IMR-90 (cell line): ENCODE results near the gene RSRC1. TPM values are rescaled to one million over a fixed set of nuclear protein-coding genes. Genes with fewer than 3 reads are reported as not detected.
A peak's percentile ranks its signal among the peaks of the same experiment; 100 is the strongest.

ENCODE experiments used
- ATAC-seq: fragments of 200-7000 bp; cut with Tn5 transposase; 2 replicates; pipeline ENCODE4 v1.9.1; 2020; ENCODE audit warnings: low read depth, mild to moderate bottlenecking, moderate library complexity
- BruUV-seq: library from RNA; stranded (reverse); fragments of 400-500 nt; replicated peaks from 2 replicates; lab custom pipeline; 2021; lab: Mats Ljungman, UMichigan
- CTCF ChIA-PET: fragments of 300-600 bp; formaldehyde crosslinking; extraction: SDS; loops from one replicate; lab custom pipeline; 2021; ENCODE audit warnings: antibody characterized with exemption; lab: Yijun Ruan, JAX
- POLR2A ChIA-PET: fragments of 300-600 bp; sonication (Branson Sonifier 250); formaldehyde crosslinking; loops from one replicate; lab custom pipeline; 2022; ENCODE audit warnings: antibody characterized with exemption; ENCODE audit not compliant: unreplicated experiment; lab: Charles Lee
- DNase-seq: peaks from one replicate; pipeline ENCODE4 v3.0.0; 2013
- H2AFZ ChIP-seq: replicated peaks from 2 replicates; pipeline ENCODE3; 2013; ENCODE audit warnings: low read length, mild to moderate bottlenecking; ENCODE audit not compliant: poor library complexity
- H2AK5ac ChIP-seq: 2 replicates; pipeline ENCODE4 v1.6.1; 2013; ENCODE audit warnings: low read depth, low read length, inconsistent platforms
- H2AK9ac ChIP-seq: replicated peaks from 2 replicates; pipeline ENCODE3; 2013; ENCODE audit warnings: mild to moderate bottlenecking, low read depth, low read length, moderate library complexity; ENCODE audit not compliant: poor library complexity
- H2BK120ac ChIP-seq: 2 replicates; pipeline ENCODE4 v1.6.1; 2013; ENCODE audit warnings: low read depth, low read length, inconsistent platforms
- H2BK15ac ChIP-seq: 3 replicates; pipeline ENCODE4 v1.6.1; 2013; ENCODE audit warnings: low read depth, low read length, inconsistent platforms
- H2BK20ac ChIP-seq: 2 replicates; pipeline ENCODE4 v1.6.1; 2013; ENCODE audit warnings: low read depth, mild to moderate bottlenecking, inconsistent platforms, low read length, moderate library complexity
- H2BK5ac ChIP-seq: 2 replicates; pipeline ENCODE4 v1.6.1; 2013; ENCODE audit warnings: mild to moderate bottlenecking, low read depth, low read length, inconsistent platforms; ENCODE audit not compliant: poor library complexity, severe bottlenecking
- H3K14ac ChIP-seq: replicated peaks from 2 replicates; pipeline ENCODE4 v1.6.1; 2013; ENCODE audit warnings: low read depth, low read length, inconsistent platforms
- H3K18ac ChIP-seq: 2 replicates; pipeline ENCODE4 v1.6.1; 2013; ENCODE audit warnings: low read depth, low read length, control low read depth
- H3K23ac ChIP-seq: 2 replicates; pipeline ENCODE4 v1.6.1; 2013; ENCODE audit warnings: low read depth, low read length, inconsistent platforms
- H3K27ac ChIP-seq: 2 replicates; pipeline ENCODE4 v1.5.1; 2013; ENCODE audit warnings: mild to moderate bottlenecking, control low read depth, low read length; ENCODE audit not compliant: insufficient read depth
- H3K27me3 ChIP-seq: 2 replicates; pipeline ENCODE4 v1.6.1; 2013; ENCODE audit warnings: low read length; ENCODE audit not compliant: control insufficient read depth, insufficient read depth
- H3K36me3 ChIP-seq: 2 replicates; pipeline ENCODE4 v1.6.1; 2013; ENCODE audit warnings: low read length, mixed read lengths; ENCODE audit not compliant: control insufficient read depth, insufficient read depth
- H3K4ac ChIP-seq: 2 replicates; pipeline ENCODE4 v1.6.1; 2013; ENCODE audit warnings: low read depth, low read length, inconsistent platforms
- H3K4me1 ChIP-seq: 2 replicates; pipeline ENCODE4 v1.6.1; 2013; ENCODE audit warnings: low read length, mixed read lengths; ENCODE audit not compliant: control insufficient read depth, insufficient read depth
- H3K4me2 ChIP-seq: 2 replicates; pipeline ENCODE4 v1.6.1; 2013; ENCODE audit warnings: low read depth, mild to moderate bottlenecking, control low read depth, low read length, moderate library complexity
- H3K4me3 ChIP-seq: 2 replicates; pipeline ENCODE4 v1.5.1; 2013; ENCODE audit warnings: low read depth, mild to moderate bottlenecking, control low read depth, low read length, moderate library complexity; ENCODE audit not compliant: insufficient read depth
- H3K56ac ChIP-seq: 2 replicates; pipeline ENCODE4 v1.6.1; 2013; ENCODE audit warnings: low read length, inconsistent platforms; ENCODE audit not compliant: insufficient read depth; ENCODE audit errors: extremely low read depth
- H3K79me1 ChIP-seq, 2 experiments: 2 replicates each; pipeline ENCODE4 v1.6.1; 2013; ENCODE audit warnings: low read length in 2 of 2, inconsistent platforms in 1 of 2, low read depth in 1 of 2
- H3K9ac ChIP-seq: 2 replicates; pipeline ENCODE4 v1.6.1; 2013; ENCODE audit warnings: low read depth, low read length, control low read depth
- H3K9me1 ChIP-seq: 2 replicates; pipeline ENCODE4 v1.6.1; 2013; ENCODE audit warnings: low read length, inconsistent platforms; ENCODE audit not compliant: insufficient read depth
- H3K9me3 ChIP-seq: 2 replicates; pipeline ENCODE4 v1.6.1; 2013; ENCODE audit warnings: low read length; ENCODE audit not compliant: control insufficient read depth, insufficient read depth
- H4K20me1 ChIP-seq: 2 replicates; pipeline ENCODE4 v1.6.1; 2013; ENCODE audit warnings: low read length, inconsistent platforms; ENCODE audit not compliant: insufficient read depth
- H4K5ac ChIP-seq: 2 replicates; pipeline ENCODE4 v1.6.1; 2013; ENCODE audit warnings: mild to moderate bottlenecking, low read depth, low read length, control low read depth
- H4K8ac ChIP-seq, 2 experiments: 2 replicates each; pipeline ENCODE4 v1.6.1; 2013; ENCODE audit warnings: low read depth in 2 of 2, low read length in 2 of 2, control low read depth in 1 of 2, inconsistent platforms in 1 of 2
- H4K91ac ChIP-seq: 2 replicates; pipeline ENCODE4 v1.6.1; 2013; ENCODE audit warnings: low read depth, low read length, inconsistent platforms; ENCODE audit not compliant: insufficient read depth
- BHLHE40 ChIP-seq: fragments of 150-350 bp; IDR thresholded peaks from 2 replicates; pipeline ENCODE4 v1.6.1; 2016; ENCODE audit warnings: mild to moderate bottlenecking, low read depth, low read length
- CEBPB ChIP-seq: IDR thresholded peaks from 2 replicates; pipeline ENCODE4 v1.6.1; 2012; ENCODE audit warnings: low read depth, low read length, improper control_type of control experiment
- CHD1 ChIP-seq: IDR thresholded peaks from 2 replicates; pipeline ENCODE4 v1.6.1; 2012; ENCODE audit warnings: low read depth, low read length, improper control_type of control experiment
- CTCF ChIP-seq: conservative IDR thresholded peaks from 2 replicates; pipeline ENCODE4 v1.5.1; 2012; ENCODE audit warnings: mild to moderate bottlenecking, low read depth, low read length, improper control_type of control experiment
- ELK1 ChIP-seq: fragments of 150-350 bp; IDR thresholded peaks from 2 replicates; pipeline ENCODE4 v1.6.1; 2016; ENCODE audit warnings: low read depth, mild to moderate bottlenecking, low read length, moderate library complexity, borderline replicate concordance
- FOS ChIP-seq: fragments of 150-350 bp; IDR thresholded peaks from 2 replicates; pipeline ENCODE4 v1.6.1; 2016; ENCODE audit warnings: low read depth, low read length
- MAFK ChIP-seq: IDR thresholded peaks from 2 replicates; pipeline ENCODE4 v1.6.1; 2012; ENCODE audit warnings: low read depth, low read length, improper control_type of control experiment
- MAZ ChIP-seq: IDR thresholded peaks from 2 replicates; pipeline ENCODE4 v1.6.1; 2012; ENCODE audit warnings: low read depth, mild to moderate bottlenecking, low read length, improper control_type of control experiment, moderate library complexity, borderline replicate concordance
- MXI1 ChIP-seq: IDR thresholded peaks from 2 replicates; pipeline ENCODE4 v1.6.1; 2012; ENCODE audit warnings: low read depth, mild to moderate bottlenecking, low read length, moderate library complexity, borderline replicate concordance
- NFE2L2 ChIP-seq: fragments of 150-350 bp; IDR thresholded peaks from 2 replicates; pipeline ENCODE4 v1.6.1; 2016; ENCODE audit warnings: low read depth, mild to moderate bottlenecking, low read length
- POLR2A ChIP-seq: IDR thresholded peaks from 2 replicates; pipeline ENCODE4 v1.6.1; 2012; ENCODE audit warnings: mild to moderate bottlenecking, low read depth, low read length
- RAD21 ChIP-seq: IDR thresholded peaks from 2 replicates; pipeline ENCODE4 v1.6.1; 2012; ENCODE audit warnings: low read length, improper control_type of control experiment
- RCOR1 ChIP-seq: IDR thresholded peaks from 2 replicates; pipeline ENCODE4 v1.6.1; 2012; ENCODE audit warnings: mild to moderate bottlenecking, low read length, improper control_type of control experiment; ENCODE audit not compliant: insufficient replicate concordance
- RFX5 ChIP-seq: IDR thresholded peaks from 2 replicates; pipeline ENCODE4 v1.8.0; 2012; ENCODE audit warnings: low read depth, mild to moderate bottlenecking, low read length, moderate library complexity
- SMC3 ChIP-seq: fragments of 150-350 bp; IDR thresholded peaks from 2 replicates; pipeline ENCODE4 v1.6.1; 2016; ENCODE audit warnings: low read depth, mild to moderate bottlenecking, antibody characterized with exemption, low read length, moderate library complexity
- USF2 ChIP-seq: fragments of 150-350 bp; IDR thresholded peaks from 2 replicates; pipeline ENCODE4 v1.6.1; 2017; ENCODE audit warnings: mild to moderate bottlenecking, antibody characterized with exemption, low read length, low read depth
- WGBS, 2 experiments: methylation state at CpG; one replicate each; pipeline versions ENCODE4 v1.1.5 to v1.1.7; 2013; ENCODE audit warnings: missing lambda C conversion rate in 2 of 2; ENCODE audit not compliant: insufficient read length in 1 of 2; ENCODE audit errors: extremely low coverage in 2 of 2; 5-methylcytosine and 5-hydroxymethylcytosine counted together
- dilution Hi-C: fragments of 300-500 bp; cut with HindIII; formaldehyde crosslinking; loops from one replicate; pipeline ENCODE4 v1.14.3; 2018; ENCODE audit warnings: low sequenced_read_pairs; ENCODE audit not compliant: unreplicated experiment
- in situ Hi-C: fragments of 300-500 bp; cut with MboI; formaldehyde crosslinking; loops from 3 replicates; pipeline ENCODE4 v1.14.3; 2019; ENCODE audit warnings: low sequenced_read_pairs, inconsistent platforms, mixed read lengths
- intact Hi-C: fragments of 100-400 bp; cut with micrococcal nuclease; formaldehyde crosslinking; loops from 2 replicates; pipeline ENCODE4 v1.10.0; 2022
- polyA plus RNA-seq, 3 experiments: library from polyadenylated mRNA; depleted of rRNA; stranded (reverse); fragments of >200 nt; gene quantifications; 2 replicates each; pipeline ENCODE4 v1.2.3, GENCODE V29; 2012; ENCODE audit warnings: low replicate concordance in 1 of 3
- total RNA-seq: library from RNA; depleted of rRNA; stranded (reverse); fragments of >200 nt; gene quantifications from 2 replicates; pipeline ENCODE4 v1.2.3, GENCODE V29; 2012

The RSRC1 gene
- total and polyA plus RNA-seq, 2 of the 4 experiments (the other 2 are of a cell fraction) = 3.8 to 41.8 TPM

GRCh38 chr3:158508481-158508880 is 398.6 kb downstream of the RSRC1 start:
- DNase-seq = peak; percentile 89
- Histone ChIP-seq H4K5ac (0 out of 2 replicates have a peak overlapping the region, but pooled peaks have one; percentile 7), H3K36me3 (no peaks in the 10 kb centered on the region), H4K20me1 (no peaks in the 10 kb centered on the region), H3K9me3 (no peaks in the 10 kb centered on the region), H2AFZ (no peak overlapping the region), H3K4ac (no peak overlapping the region), H3K4me1 (peaks cover 5% of the 10 kb centered on the region), H3K4me3 (no peak overlapping the region), H2BK15ac (no peak overlapping the region), H3K14ac (no peak overlapping the region), H3K27me3 (no peaks in the 10 kb centered on the region), H3K9ac (no peak overlapping the region), H3K23ac (no peak overlapping the region), H4K8ac (peak overlapping the region in 1 of 2 experiments; percentile 3; a peak in 1 of 4 replicates), H2BK20ac (no peak overlapping the region), H3K27ac (peak overlapping the region; percentile 46; the same call in 1 of the 2 replicates), H3K56ac (no peak overlapping the region), H3K4me2 (peak overlapping the region; percentile 83), H3K18ac (peak overlapping the region; percentile 64), H3K9me1 (no peaks in the 10 kb centered on the region), H2AK5ac (no peak overlapping the region), H2AK9ac (no peak overlapping the region), H3K79me1 (no peaks in the 10 kb centered on the region), H4K91ac (no peak overlapping the region), H2BK5ac (peak overlapping the region; percentile 91), H2BK120ac (peak overlapping the region; percentile 11; the same call in 1 of the 2 replicates)
- no peak for TF ChIP-seq CTCF
- no peak for TF ChIP-seq CHD1
- TF ChIP-seq BHLHE40 = peak; percentile 72; the same call in 1 of the 2 replicates
- TF ChIP-seq RCOR1 = no peak
- TF ChIP-seq ELK1 = no peak
- TF ChIP-seq FOS = peak; percentile 29; the same call in 1 of the 2 replicates
- peak; percentile 61 for TF ChIP-seq CEBPB
- no peak for TF ChIP-seq USF2
- peak; percentile 44 for TF ChIP-seq MAFK
- no peak for TF ChIP-seq MXI1
- TF ChIP-seq NFE2L2 = no peak
- no peak for TF ChIP-seq RFX5
- no peak for TF ChIP-seq RAD21
- TF ChIP-seq SMC3 = no peak
- TF ChIP-seq MAZ = no peak
- no peak for TF ChIP-seq POLR2A
- dilution Hi-C loops = no loop called here
- CTCF ChIA-PET = no interaction called here
- no CpG with 5 or more reads among the region's 7 CpGs for WGBS, 2 experiments
- ATAC-seq = peak; percentile 87
- POLR2A ChIA-PET = no interaction called here
- no TSS peak for BruUV-seq
- in situ Hi-C loops = no loop called here
- intact Hi-C loops = loop anchor here (1.0 to 5.0 kb wide), 2 partner anchors 36 to 63 kb away; partner anchors contain the start of gene MLF1
